Measurements from ENCODE around the gene USP27X.

USP27X gene

GRCh38 chrX:49878834-49879655 lies at the start of gene USP27X:
Gene USP27X (plus strand): TSS chrX:49879484. CDS start chrX:49880308, 824 bp downstream.
- peak; percentile 83 for DNase-seq

DNA sequence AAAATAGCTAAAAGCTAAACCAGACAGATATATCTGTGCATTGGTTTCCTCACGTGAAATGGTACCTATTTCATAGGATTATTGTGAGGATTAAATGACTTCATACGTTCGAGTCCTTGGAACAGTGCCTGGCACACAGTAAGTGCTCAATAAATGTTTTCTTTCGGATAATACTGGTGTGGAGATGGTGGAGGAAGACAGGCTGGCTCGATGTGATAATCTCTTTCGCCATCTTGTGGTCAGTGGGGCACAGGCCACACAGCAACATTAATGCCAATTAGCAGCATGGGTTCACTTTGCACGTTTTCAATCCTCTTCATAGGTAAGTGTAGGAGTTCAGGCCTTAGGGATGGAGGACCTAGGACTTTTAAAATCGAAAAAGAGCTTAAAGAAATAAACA lies 40.9 kb upstream of the USP27X start:
- no peak for DNase-seq

- peak; percentile 25 for DNase-seq
Observed at GRCh38 chrX:49840679-49841078, 38.6 kb upstream of the USP27X start.

- DNase-seq = no peak
Observed at GRCh38 chrX:49842621-49843020, 36.7 kb upstream of the USP27X start.

GRCh38 chrX:49844611-49845010 lies 34.7 kb upstream of the USP27X start:
- no peak for DNase-seq

- DNase-seq = no peak
Observed at GRCh38 chrX:49845701-49846403, 33.4 kb upstream of the USP27X start.

- no peak for DNase-seq
Observed at GRCh38 chrX:49846522-49846921, 32.8 kb upstream of the USP27X start.

DNA sequence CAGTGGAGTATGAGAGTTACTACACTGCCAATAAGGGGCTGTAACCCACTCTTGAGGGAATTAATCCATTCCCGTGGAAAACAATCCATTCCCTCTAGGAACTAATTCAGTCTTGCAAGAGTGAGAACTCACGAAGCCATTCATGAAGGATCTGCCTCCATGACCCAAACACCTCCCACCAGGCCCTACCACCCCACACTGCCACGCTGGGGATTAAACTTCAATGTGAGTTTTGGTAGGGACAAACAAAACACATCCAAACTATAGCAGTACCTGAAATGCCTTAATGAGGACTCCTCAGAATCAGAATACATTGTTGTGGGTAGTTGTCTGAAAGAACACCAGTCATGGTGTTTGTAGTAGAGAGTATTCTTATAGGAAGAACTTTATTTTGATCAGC lies 31.0 kb upstream of the USP27X start:
- DNase-seq = no peak

GRCh38 chrX:49850028-49850427 lies 29.3 kb upstream of the USP27X start:
- no peak for DNase-seq

GRCh38 chrX:49853661-49854060 lies 25.6 kb upstream of the USP27X start:
- DNase-seq = no peak

GRCh38 chrX:49856819-49857218 lies 22.5 kb upstream of the USP27X start:
- no peak for DNase-seq

GRCh38 chrX:49858341-49858740 lies 20.9 kb upstream of the USP27X start:
- DNase-seq = no peak

GRCh38 chrX:49859491-49859890 lies 19.8 kb upstream of the USP27X start:
- DNase-seq = no peak

DNA sequence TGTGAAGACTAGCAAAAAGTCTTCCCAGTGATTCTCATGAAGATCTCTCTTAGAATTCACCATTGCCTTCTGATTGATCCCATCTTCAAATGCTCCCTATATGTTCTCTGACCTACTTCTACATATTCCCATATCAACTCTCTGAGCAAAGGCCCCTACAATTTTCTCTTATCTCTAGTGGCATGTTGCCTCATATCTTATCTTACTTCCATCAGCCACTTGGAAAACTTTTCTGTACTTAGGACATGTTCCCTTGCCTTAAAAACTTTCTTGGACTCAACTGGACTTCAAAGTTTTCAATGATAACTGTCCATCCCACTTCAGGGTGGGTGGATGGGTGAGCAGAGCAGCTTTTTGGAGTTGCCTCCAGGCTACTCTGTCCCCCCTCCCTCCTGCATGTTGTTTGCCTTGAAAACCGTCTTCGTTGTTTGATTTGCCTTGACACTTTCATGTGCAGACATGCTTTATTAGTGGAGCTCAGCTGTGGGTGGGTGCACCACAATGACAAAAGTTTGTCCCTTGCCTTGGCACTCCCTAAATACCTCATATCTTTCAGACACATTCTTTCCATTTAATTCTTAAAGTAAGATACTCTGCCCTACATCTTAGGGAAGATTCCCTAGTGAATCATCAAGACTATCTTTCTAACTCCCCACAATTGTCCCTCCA lies 18.3 kb upstream of the USP27X start:
- no peak for DNase-seq

GRCh38 chrX:49862093-49862492 lies 17.2 kb upstream of the USP27X start:
- no peak for DNase-seq

DNA sequence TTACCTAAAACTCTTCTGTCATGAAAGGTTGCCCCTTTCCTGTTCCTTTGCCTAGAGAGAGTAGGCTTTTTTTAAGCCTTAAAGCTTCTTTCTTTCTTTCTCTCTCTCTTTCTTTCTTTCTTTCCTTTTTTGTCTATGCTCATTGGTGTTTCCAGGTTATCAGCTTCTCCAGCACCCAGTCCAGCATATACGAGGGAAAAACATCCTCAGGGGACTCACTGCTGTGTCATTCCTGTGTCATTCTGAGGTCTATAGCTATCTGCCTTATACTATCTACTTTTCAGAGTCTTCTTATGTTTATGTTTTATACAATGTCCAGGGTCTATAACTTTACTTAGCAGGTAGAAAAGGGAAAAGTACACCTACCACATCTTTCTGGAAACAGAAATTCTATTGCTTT lies 10.5 kb upstream of the USP27X start:
- no peak for DNase-seq

GRCh38 chrX:49876750-49877149 lies 2.5 kb upstream of the USP27X start:
- no peak for DNase-seq

- DNase-seq = no peak
Observed at GRCh38 chrX:49877397-49878101, 1.7 kb upstream of the USP27X start.

GRCh38 chrX:49878128-49878833 lies 1.0 kb upstream of the USP27X start:
- DNase-seq = peak; percentile 21

GRCh38 chrX:49879656-49880277 lies 483 bp downstream of the USP27X start:
- DNase-seq = no peak

DNA sequence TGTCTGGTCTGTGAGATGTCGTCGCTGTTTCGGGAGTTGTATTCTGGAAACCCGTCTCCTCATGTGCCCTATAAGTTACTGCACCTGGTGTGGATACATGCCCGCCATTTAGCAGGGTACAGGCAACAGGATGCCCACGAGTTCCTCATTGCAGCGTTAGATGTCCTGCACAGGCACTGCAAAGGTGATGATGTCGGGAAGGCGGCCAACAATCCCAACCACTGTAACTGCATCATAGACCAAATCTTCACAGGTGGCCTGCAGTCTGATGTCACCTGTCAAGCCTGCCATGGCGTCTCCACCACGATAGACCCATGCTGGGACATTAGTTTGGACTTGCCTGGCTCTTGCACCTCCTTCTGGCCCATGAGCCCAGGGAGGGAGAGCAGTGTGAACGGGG lies 1.4 kb downstream of the USP27X start:
- DNase-seq = no peak

DNA sequence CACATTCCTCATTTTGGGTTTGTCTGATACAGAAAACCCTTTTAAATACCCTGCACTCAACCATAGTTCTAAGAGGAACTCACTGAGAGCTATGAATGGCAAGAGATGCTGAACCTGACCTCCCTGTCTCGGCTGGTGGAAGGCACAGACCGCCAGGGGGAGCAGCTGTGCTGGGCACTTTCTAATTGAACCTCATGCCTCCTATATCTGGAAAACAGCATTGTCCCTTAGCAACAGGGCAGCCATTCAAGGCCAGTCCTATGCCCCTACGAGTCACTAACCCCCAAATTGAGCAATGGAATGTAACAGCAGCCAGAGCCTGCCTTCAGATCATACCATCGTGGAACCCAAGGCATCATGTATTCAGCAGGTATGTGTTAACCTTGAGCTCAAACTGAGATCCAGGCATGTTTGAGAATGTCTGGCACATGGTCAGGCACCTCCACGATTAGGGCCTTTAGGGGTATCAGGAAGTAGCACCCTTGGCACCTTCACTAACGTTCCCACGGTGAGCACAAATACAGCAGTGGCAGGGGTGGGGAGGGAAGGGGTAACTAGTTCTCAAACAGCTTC lies 5.1 kb downstream of the USP27X start:
- peak; percentile 67 for DNase-seq

Measured in activated T-cell treated with anti-CD3 and anti-CD28 coated beads, Interleukin-2, amount 50 U/mL, for 1 hour (primary cell).